Thoracic aorta (tissue), 2 donors: ENCODE measurements around the gene JAML. TPM values are rescaled to one million over a fixed set of nuclear protein-coding genes. Genes with fewer than 3 reads are reported as not detected.

Source experiments
- ATAC-seq: fragments of 150-250 bp; one replicate; pipeline ENCODE4 v1.8.0; 2017; ENCODE audit warnings: low read depth; ENCODE audit not compliant: insufficient number of reproducible peaks, low FRiP score
- DNase-seq: peaks from one replicate; pipeline ENCODE4 v3.0.0-alpha.2; 2020; ENCODE audit warnings: low spot score
- H3K27ac ChIP-seq, 2 donors: fragments of 200-600 bp; sonication (generic); 1 replicate in 1 of 2; 2 replicates in 1 of 2; pipeline ENCODE4 v1.5.1; 2016; ENCODE audit warnings: mild to moderate bottlenecking in 2 of 2, moderate library complexity in 2 of 2
- H3K27me3 ChIP-seq: fragments of 200-600 bp; sonication (generic); replicated peaks from 2 replicates; pipeline ENCODE4 v1.6.0; 2016; ENCODE audit warnings: mild to moderate bottlenecking; ENCODE audit not compliant: insufficient read depth
- H3K36me3 ChIP-seq: fragments of 200-600 bp; sonication (generic); one replicate; pipeline ENCODE4 v1.5.1; 2016
- H3K4me1 ChIP-seq, 2 donors: fragments of 200-600 bp; sonication (generic); 1 replicate in 1 of 2; 2 replicates in 1 of 2; pipeline versions ENCODE4 v1.5.1 to v1.6.0; 2016; ENCODE audit warnings: low read depth in 2 of 2, mild to moderate bottlenecking in 1 of 2; ENCODE audit not compliant: control insufficient read depth in 1 of 2
- H3K4me3 ChIP-seq: fragments of 200-600 bp; sonication (generic); 2 replicates; pipeline ENCODE4 v1.5.1; 2016; ENCODE audit warnings: mild to moderate bottlenecking
- H3K9me3 ChIP-seq: fragments of 200-600 bp; sonication (generic); 2 replicates; pipeline ENCODE4 v1.5.1; 2016
- CTCF ChIP-seq: fragments of 200-600 bp; sonication (generic); IDR thresholded peaks from one replicate; pipeline ENCODE4 v1.5.1; 2019; ENCODE audit warnings: antibody characterized with exemption
- total RNA-seq, 2 donors: library from RNA; depleted of rRNA; stranded (reverse); fragments of >200 nt; gene quantifications; one replicate each; pipeline versions ENCODE4 v1.1.0 to v1.2.3, GENCODE V29; 2016

Gene JAML, protein sequence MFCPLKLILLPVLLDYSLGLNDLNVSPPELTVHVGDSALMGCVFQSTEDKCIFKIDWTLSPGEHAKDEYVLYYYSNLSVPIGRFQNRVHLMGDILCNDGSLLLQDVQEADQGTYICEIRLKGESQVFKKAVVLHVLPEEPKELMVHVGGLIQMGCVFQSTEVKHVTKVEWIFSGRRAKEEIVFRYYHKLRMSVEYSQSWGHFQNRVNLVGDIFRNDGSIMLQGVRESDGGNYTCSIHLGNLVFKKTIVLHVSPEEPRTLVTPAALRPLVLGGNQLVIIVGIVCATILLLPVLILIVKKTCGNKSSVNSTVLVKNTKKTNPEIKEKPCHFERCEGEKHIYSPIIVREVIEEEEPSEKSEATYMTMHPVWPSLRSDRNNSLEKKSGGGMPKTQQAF
- 1 to 10 TPM; 3.7 to 7.6 TPM for total RNA-seq

- TF ChIP-seq CTCF: no peak
- ATAC-seq (no peak), DNase-seq (no peak)
- Histone ChIP-seq H3K4me3 (peak within 1 kb of the TSS; percentile 50), H3K27ac (no peak within 1 kb of the TSS), H3K36me3 (no peaks in the 10 kb centered on the region), H3K9me3 (no peaks in the 10 kb centered on the region), H3K27me3 (no peaks in the 10 kb centered on the region), H3K4me1 (peaks cover 0 to 4% of the 10 kb centered on the region in 2 donors)
These were observed at the start of gene JAML for GRCh38 chr11:118224511-118225188. JAML (minus strand) TSS chr11:118225011; CDS start chr11:118214866, 10,145 bp downstream.

GRCh38 chr11:118274186-118274585 is 49.4 kb upstream of the JAML start:
- no peak overlapping the region for H3K27ac ChIP-seq
- DNase-seq (no peak), ATAC-seq (no peak)
- no peaks in the 10 kb centered on the region for H3K27me3 ChIP-seq
- no peaks in the 10 kb centered on the region for H3K4me1 ChIP-seq
- TF ChIP-seq CTCF: no peak
- H3K36me3 ChIP-seq: no peaks in the 10 kb centered on the region
- no peak overlapping the region for H3K4me3 ChIP-seq
- no peaks in the 10 kb centered on the region for H3K9me3 ChIP-seq

GRCh38 chr11:118272001-118272400 is 47.2 kb upstream of the JAML start:
- Histone ChIP-seq H3K4me3 (no peak overlapping the region), H3K9me3 (no peaks in the 10 kb centered on the region), H3K4me1 (no peaks in the 10 kb centered on the region), H3K27me3 (no peaks in the 10 kb centered on the region), H3K36me3 (no peaks in the 10 kb centered on the region), H3K27ac (no peak overlapping the region)
- ATAC-seq: no peak
- no peak for DNase-seq
- TF ChIP-seq CTCF: no peak

GRCh38 chr11:118267486-118267885 is 42.7 kb upstream of the JAML start:
- Histone ChIP-seq H3K27ac (no peak overlapping the region), H3K27me3 (no peaks in the 10 kb centered on the region)

More at GRCh38 chr11:118267486-118267885, 42.7 kb upstream of the JAML start:
- ATAC-seq (no peak), DNase-seq (no peak)
- Histone ChIP-seq H3K4me3 (no peak overlapping the region), H3K36me3 (no peaks in the 10 kb centered on the region), H3K9me3 (no peaks in the 10 kb centered on the region), H3K4me1 (peaks cover 0 to 3% of the 10 kb centered on the region in 2 donors)
- no peak for TF ChIP-seq CTCF
